ENCODE data around the gene PIGT.

The PIGT gene

GRCh38 chr20:45387274-45387673, 28.7 kb upstream of the PIGT start:
- TF ChIP-seq, protein P1, sequence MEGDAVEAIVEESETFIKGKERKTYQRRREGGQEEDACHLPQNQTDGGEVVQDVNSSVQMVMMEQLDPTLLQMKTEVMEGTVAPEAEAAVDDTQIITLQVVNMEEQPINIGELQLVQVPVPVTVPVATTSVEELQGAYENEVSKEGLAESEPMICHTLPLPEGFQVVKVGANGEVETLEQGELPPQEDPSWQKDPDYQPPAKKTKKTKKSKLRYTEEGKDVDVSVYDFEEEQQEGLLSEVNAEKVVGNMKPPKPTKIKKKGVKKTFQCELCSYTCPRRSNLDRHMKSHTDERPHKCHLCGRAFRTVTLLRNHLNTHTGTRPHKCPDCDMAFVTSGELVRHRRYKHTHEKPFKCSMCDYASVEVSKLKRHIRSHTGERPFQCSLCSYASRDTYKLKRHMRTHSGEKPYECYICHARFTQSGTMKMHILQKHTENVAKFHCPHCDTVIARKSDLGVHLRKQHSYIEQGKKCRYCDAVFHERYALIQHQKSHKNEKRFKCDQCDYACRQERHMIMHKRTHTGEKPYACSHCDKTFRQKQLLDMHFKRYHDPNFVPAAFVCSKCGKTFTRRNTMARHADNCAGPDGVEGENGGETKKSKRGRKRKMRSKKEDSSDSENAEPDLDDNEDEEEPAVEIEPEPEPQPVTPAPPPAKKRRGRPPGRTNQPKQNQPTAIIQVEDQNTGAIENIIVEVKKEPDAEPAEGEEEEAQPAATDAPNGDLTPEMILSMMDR (conservative IDR thresholded peaks at IDR 0.05; ENCODE audit: low read depth, low read length): no peak
- no peak for DNase-seq (ENCODE audit: low read depth)
- no peak overlapping the region for H3K4me3 ChIP-seq (ENCODE audit: low read depth, low read length)

GRCh38 chr20:45390931-45391330, 25.0 kb upstream of the PIGT start:
- H3K4me3 ChIP-seq (ENCODE audit: low read depth, low read length): no peak overlapping the region
- TF ChIP-seq, protein P1 (conservative IDR thresholded peaks at IDR 0.05; ENCODE audit: low read depth, low read length): no peak
- DNase-seq (ENCODE audit: low read depth): no peak

- H3K4me3 ChIP-seq (ENCODE audit: low read depth, low read length): no peak overlapping the region
- DNase-seq (ENCODE audit: low read depth): no peak
Measured at GRCh38 chr20:45391559-45391958, 24.4 kb upstream of the PIGT start.

GRCh38 chr20:45392733-45393132, 23.2 kb upstream of the PIGT start:
- H3K4me3 ChIP-seq (ENCODE audit: low read depth, low read length): no peak overlapping the region
- DNase-seq (ENCODE audit: low read depth): no peak
- TF ChIP-seq, protein P1 (conservative IDR thresholded peaks at IDR 0.05; ENCODE audit: low read depth, low read length): peak; percentile 3

More at GRCh38 chr20:45391559-45391958, 24.4 kb upstream of the PIGT start:
- TF ChIP-seq, protein P1 (conservative IDR thresholded peaks at IDR 0.05; ENCODE audit: low read depth, low read length): no peak

- no peak for DNase-seq (ENCODE audit: low read depth)
- no peak overlapping the region for H3K4me3 ChIP-seq (ENCODE audit: low read depth, low read length)
- TF ChIP-seq, protein P1 (conservative IDR thresholded peaks at IDR 0.05; ENCODE audit: low read depth, low read length): no peak
Measured at GRCh38 chr20:45394221-45395113, 21.5 kb upstream of the PIGT start.

DNA sequence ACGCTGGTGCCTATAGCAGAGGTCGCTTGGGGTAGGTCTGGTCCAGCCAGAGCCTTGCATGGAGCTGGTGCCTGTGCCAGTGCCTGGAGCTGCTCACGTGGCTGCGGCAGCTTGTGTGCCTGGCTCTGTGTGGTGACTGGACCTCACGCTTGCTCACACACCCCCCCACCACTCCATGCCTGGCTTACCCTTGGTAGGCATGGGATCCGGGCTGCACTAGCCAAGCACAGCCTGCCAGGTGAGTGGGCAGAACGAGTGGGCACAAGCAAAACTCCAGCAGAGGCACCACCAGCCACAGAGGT, 20.9 kb upstream of the PIGT start:
- TF ChIP-seq, protein P1 (conservative IDR thresholded peaks at IDR 0.05; ENCODE audit: low read depth, low read length): no peak
- no peak for DNase-seq (ENCODE audit: low read depth)
- no peak overlapping the region for H3K4me3 ChIP-seq (ENCODE audit: low read depth, low read length)

DNA sequence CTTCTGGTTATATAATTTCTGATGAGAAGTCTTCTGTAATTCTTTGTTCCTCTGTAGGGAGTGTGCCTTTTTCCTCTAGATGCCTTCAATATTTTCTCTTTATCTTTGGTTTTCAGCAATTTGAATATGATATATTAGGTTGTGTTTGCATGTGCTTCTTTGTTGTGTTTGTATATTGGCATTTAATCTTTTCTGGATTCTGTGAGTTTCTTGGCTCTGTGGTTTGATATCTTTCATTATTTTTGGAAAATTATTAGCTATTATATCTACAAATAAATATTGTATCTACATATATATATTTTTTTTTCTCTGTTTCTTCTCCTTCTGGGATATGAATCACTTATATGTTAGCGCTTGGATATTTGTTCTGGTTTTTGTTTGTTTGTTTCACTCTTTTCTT, 16.9 kb upstream of the PIGT start:
- TF ChIP-seq, protein P1 (conservative IDR thresholded peaks at IDR 0.05; ENCODE audit: low read depth, low read length): no peak
- H3K4me3 ChIP-seq (ENCODE audit: low read depth, low read length): no peak overlapping the region
- no peak for DNase-seq (ENCODE audit: low read depth)

Measured in choroid plexus epithelial cell (primary cell).